NT2/D1 (cell line): Measurements from ENCODE around the gene RUNX1.

Source experiments
- SUZ12 ChIP-seq: IDR thresholded peaks from 2 replicates; pipeline ENCODE4 v1.6.1; 2011; ENCODE audit not compliant: insufficient read length, insufficient read depth; ENCODE audit errors: extremely low read depth
- YY1 ChIP-seq: IDR thresholded peaks from 2 replicates; pipeline ENCODE4 v1.6.1; 2011; ENCODE audit not compliant: insufficient read length, insufficient read depth

GRCh38 chr21:34999397-34999941 is 49.6 kb downstream of the RUNX1 start:
- no peak for TF ChIP-seq YY1
- TF ChIP-seq SUZ12, result no peak
